SK-N-MC (cell line): Measurements from ENCODE around the gene NEURL4.

Source experiments
- DNase-seq: peaks from one replicate; pipeline ENCODE4 v3.0.0-alpha.2; 2011; ENCODE audit warnings: low read depth, low spot score
- H3K27ac ChIP-seq: fragments of 200-600 bp; sonication (generic); 2 replicates; pipeline ENCODE4 v1.5.1; 2016; ENCODE audit warnings: mixed run types
- H3K36me3 ChIP-seq: fragments of 200-600 bp; sonication (generic); 2 replicates; pipeline ENCODE4 v1.6.1; 2017; ENCODE audit warnings: antibody characterized with exemption, low read length, mixed read lengths; ENCODE audit not compliant: insufficient read depth
- H3K4me3 ChIP-seq: fragments of 200-600 bp; sonication (generic); 2 replicates; pipeline ENCODE4 v1.5.1; 2016
- H3K9ac ChIP-seq: fragments of 200-600 bp; sonication (generic); 2 replicates; pipeline ENCODE4 v1.8.0; 2017; ENCODE audit warnings: mixed run types, mixed read lengths; ENCODE audit not compliant: insufficient read length
- H3K9me3 ChIP-seq: fragments of 200-600 bp; sonication (generic); 2 replicates; pipeline ENCODE4 v1.6.1; 2017; ENCODE audit warnings: low read depth, mild to moderate bottlenecking, antibody characterized with exemption, low read length, moderate library complexity, mixed read lengths
- EZH2 ChIP-seq: fragments of 200-600 bp; sonication (generic); IDR thresholded peaks from one replicate; pipeline ENCODE4 v1.6.1; 2017; ENCODE audit warnings: antibody characterized with exemption
- FOXP2 ChIP-seq: optimal IDR thresholded peaks from 2 replicates; pipeline ENCODE3; 2011; ENCODE audit warnings: mild to moderate bottlenecking, moderate library complexity; ENCODE audit not compliant: insufficient read depth; ENCODE audit errors: extremely low read length, control extremely low read depth
- POLR2AphosphoS5 ChIP-seq: IDR thresholded peaks from 2 replicates; pipeline ENCODE4 v1.6.1; 2012; ENCODE audit warnings: mild to moderate bottlenecking, low read depth, low read length, borderline replicate concordance

Gene NEURL4

DNA sequence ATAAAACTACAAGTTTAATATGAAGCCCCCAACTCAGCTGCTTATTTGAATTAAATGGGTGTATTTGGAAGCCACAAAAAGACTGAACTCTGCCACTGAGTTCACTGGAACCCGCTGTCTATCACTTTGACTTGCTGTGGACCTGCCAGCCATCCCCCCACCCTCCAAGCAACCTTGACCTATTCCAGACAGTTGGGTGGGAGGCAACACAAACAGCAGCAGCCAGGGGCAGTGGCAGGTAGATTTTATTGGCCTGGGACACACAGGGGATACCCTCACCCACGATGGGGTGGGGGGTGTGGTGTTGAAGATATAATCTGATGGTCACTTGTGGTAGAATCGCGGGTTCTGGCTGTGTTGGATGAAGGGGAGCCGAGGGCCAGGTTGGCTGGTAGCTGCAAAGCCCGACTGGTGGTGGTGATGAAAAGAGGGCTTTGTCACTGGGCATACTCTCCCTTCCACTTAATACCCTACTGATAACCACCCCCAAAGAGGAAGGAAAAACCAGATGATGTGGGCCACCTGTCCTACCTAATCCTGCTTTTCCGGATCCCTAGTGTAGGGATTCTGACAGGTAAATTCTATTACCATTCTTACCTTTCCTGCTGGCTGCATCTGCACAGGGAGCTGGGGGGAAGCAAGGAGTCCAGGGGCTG, 16.6 kb downstream of the NEURL4 start:
- Histone ChIP-seq H3K27ac (no peak overlapping the region), H3K4me3 (no peak overlapping the region), H3K9me3 (no peaks in the 10 kb centered on the region), H3K36me3 (peaks cover 50% of the 10 kb centered on the region), H3K9ac (no peak overlapping the region)
- TF ChIP-seq POLR2AphosphoS5 (peak; percentile 16; the same call in 1 of the 2 replicates), FOXP2 (no peak)
- DNase-seq = no peak

DNA sequence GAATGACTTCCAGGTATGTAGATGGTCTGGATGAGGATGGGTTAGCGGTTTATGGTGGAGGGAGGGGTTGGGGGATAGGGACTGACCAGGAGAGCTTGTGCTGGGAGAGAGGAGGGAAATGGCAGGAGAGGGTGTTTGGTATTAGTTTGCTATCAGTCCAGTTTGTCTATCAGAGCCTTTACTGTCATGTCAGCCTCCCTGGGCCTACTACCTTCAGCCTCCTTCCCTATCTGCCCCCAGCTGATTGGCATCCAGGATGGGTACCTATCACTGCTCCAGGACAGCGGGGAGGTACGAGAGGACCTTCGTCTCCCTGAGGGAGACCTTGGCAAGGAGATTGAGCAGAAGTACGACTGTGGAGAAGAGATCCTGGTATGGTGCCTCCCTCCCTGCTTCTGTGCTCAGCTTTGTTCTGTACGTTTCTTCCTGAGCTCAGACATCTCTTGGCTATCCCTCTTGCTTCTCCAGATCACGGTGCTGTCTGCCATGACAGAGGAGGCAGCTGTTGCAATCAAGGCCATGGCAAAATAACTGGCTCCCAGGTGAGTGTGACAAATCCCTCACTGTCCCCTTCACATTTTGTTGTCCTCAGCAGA, 17.9 kb downstream of the NEURL4 start:
- Histone ChIP-seq H3K9ac (no peak overlapping the region), H3K9me3 (no peaks in the 10 kb centered on the region), H3K36me3 (peaks cover 47% of the 10 kb centered on the region), H3K4me3 (no peak overlapping the region), H3K27ac (no peak overlapping the region)
- DNase-seq = no peak
- no peak for TF ChIP-seq POLR2AphosphoS5
- no peak for TF ChIP-seq FOXP2
- TF ChIP-seq EZH2 = no peak

GRCh38 chr17:7309628-7310027, 19.5 kb downstream of the NEURL4 start:
- DNase-seq = no peak
- H3K4me3 ChIP-seq = peak overlapping the region; percentile 88
- peaks cover 47% of the 10 kb centered on the region for H3K36me3 ChIP-seq
- TF ChIP-seq POLR2AphosphoS5 = no peak
- H3K9me3 ChIP-seq = no peaks in the 10 kb centered on the region
- H3K9ac ChIP-seq = peak overlapping the region; percentile 97
- peak overlapping the region; percentile 96; the same call in 1 of the 2 replicates for H3K27ac ChIP-seq

GRCh38 chr17:7308625-7309433, 20.3 kb downstream of the NEURL4 start:
- TF ChIP-seq FOXP2 (no peak), EZH2 (no peak), POLR2AphosphoS5 (no peak; the same call in 1 of the 2 replicates)
- Histone ChIP-seq H3K9me3 (no peaks in the 10 kb centered on the region), H3K9ac (peak overlapping the region; percentile 97), H3K4me3 (peak overlapping the region; percentile 88), H3K36me3 (peaks cover 47% of the 10 kb centered on the region), H3K27ac (peak overlapping the region; percentile 96)
- no peak for DNase-seq

GRCh38 chr17:7307686-7308624, 21.2 kb downstream of the NEURL4 start:
- no peak for TF ChIP-seq EZH2
- TF ChIP-seq POLR2AphosphoS5 = no peak
- TF ChIP-seq FOXP2 = no peak
- no peak for DNase-seq
- Histone ChIP-seq H3K36me3 (peaks cover 40% of the 10 kb centered on the region), H3K9me3 (no peaks in the 10 kb centered on the region), H3K4me3 (peak overlapping the region; percentile 88), H3K9ac (peak overlapping the region; percentile 97), H3K27ac (peak overlapping the region; percentile 96)

- H3K4me3 ChIP-seq = peak within 1 kb of the TSS; percentile 88
- peak within 1 kb of the TSS; percentile 97 for H3K9ac ChIP-seq
- no peaks in the 10 kb centered on the region for H3K9me3 ChIP-seq
- DNase-seq = peak; percentile 96
- H3K36me3 ChIP-seq = peaks cover 32% of the 10 kb centered on the region
- H3K27ac ChIP-seq = peak within 1 kb of the TSS; percentile 96
- TF ChIP-seq POLR2AphosphoS5 (peak; percentile 82), EZH2 (no peak), FOXP2 (peak; percentile 50)
Observed at GRCh38 chr17:7306911-7307685, 22.0 kb downstream of the NEURL4 start, which contains the start of gene EIF5A. Gene EIF5A, plus strand, starts transcription at chr17:7307628. Its CDS starts 2,008 bp downstream, at chr17:7309636.

DNA sequence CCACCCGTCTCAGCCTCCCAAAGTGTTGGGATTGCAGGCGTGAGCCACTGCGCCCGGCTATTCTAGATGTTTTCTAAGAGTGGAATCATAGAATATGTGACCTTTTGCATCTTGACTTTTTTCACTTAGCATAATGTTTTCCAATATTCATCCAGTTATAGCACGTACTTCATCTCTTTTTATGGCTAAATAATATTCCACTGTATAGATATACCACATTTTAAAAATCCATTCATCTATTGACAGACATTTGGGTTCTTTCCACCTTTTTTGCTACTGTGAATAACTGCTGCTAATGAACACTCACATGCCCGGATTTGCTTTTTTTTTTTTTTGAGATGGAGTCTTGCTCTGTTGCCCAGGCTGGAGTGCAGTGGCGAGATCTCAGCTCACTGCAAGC, 25.0 kb downstream of the NEURL4 start:
- no peak for DNase-seq
- Histone ChIP-seq H3K9me3 (no peaks in the 10 kb centered on the region), H3K36me3 (peaks cover 4% of the 10 kb centered on the region), H3K4me3 (no peak overlapping the region), H3K9ac (no peak overlapping the region), H3K27ac (no peak overlapping the region)
- no peak for TF ChIP-seq FOXP2
- TF ChIP-seq POLR2AphosphoS5 = no peak
- no peak for TF ChIP-seq EZH2
